ENCODE measurements around the gene CUX1.

GRCh38 chr7:102115181-102115580 is 297.8 kb downstream of the CUX1 start:
- TF ChIP-seq CTCF (IDR thresholded peaks at IDR 0.05), result no peak
- TF ChIP-seq POLR2A (IDR thresholded peaks at IDR 0.05), result no peak
